ENCODE measurements around the gene ZCCHC2. TPM values are rescaled to one million over a fixed set of nuclear protein-coding genes. Genes with fewer than 3 reads are reported as not detected.

ZCCHC2 gene
- total RNA-seq, 1 experiment from 2014 or later: 20.6 TPM

- Histone ChIP-seq H3K4me3 (ENCODE audit: low read length) (no peak overlapping the region), H3K27me3 (ENCODE audit: low read length) (no peaks in the 10 kb centered on the region), H3K36me3 (ENCODE audit: insufficient read depth, low read length) (peaks cover 22% of the 10 kb centered on the region), H3K9me3 (ENCODE audit: low read length) (no peaks in the 10 kb centered on the region), H3K4me1 (ENCODE audit: low read length) (peaks cover 4% of the 10 kb centered on the region; the same call in 1 of the 2 replicates), H3K27ac (ENCODE audit: low read length) (no peak overlapping the region), H3K79me2 (ENCODE audit: low read length) (no peaks in the 10 kb centered on the region), H3K9me2 (replicated peaks; ENCODE audit: insufficient read depth, low read length) (no peaks in the 10 kb centered on the region), H2AFZ (ENCODE audit: low read length) (no peak overlapping the region), H3K4me2 (ENCODE audit: low read depth, low read length, poor library complexity, severe bottlenecking) (no peak overlapping the region), H3K9ac (ENCODE audit: low read length) (no peak overlapping the region), H4K20me1 (ENCODE audit: insufficient read depth, low read depth, low read length) (peaks cover 14% of the 10 kb centered on the region)
- no peak for DNase-seq
These were observed 65.4 kb downstream of the ZCCHC2 start for GRCh38 chr18:62588217-62588616.

GRCh38 chr18:62590799-62591590, 68.2 kb downstream of the ZCCHC2 start:
- H3K79me2 ChIP-seq (ENCODE audit: low read length): no peaks in the 10 kb centered on the region
- peaks cover 7% of the 10 kb centered on the region; the same call in 1 of the 2 replicates for H3K36me3 ChIP-seq (ENCODE audit: insufficient read depth, low read length)
- no peaks in the 10 kb centered on the region for H3K27me3 ChIP-seq (ENCODE audit: low read length)
- H3K9ac ChIP-seq (ENCODE audit: low read length): no peak overlapping the region
- no peaks in the 10 kb centered on the region for H3K9me2 ChIP-seq (replicated peaks; ENCODE audit: insufficient read depth, low read length)
- no peak overlapping the region for H3K4me2 ChIP-seq (ENCODE audit: low read depth, low read length, poor library complexity, severe bottlenecking)
- no peak overlapping the region for H3K27ac ChIP-seq (ENCODE audit: low read length)
- H4K20me1 ChIP-seq (ENCODE audit: insufficient read depth, low read depth, low read length): peaks cover under 1% of the 10 kb centered on the region; the same call in 1 of the 2 replicates
- H3K4me1 ChIP-seq (ENCODE audit: low read length): no peaks in the 10 kb centered on the region
- no peak overlapping the region for H2AFZ ChIP-seq (ENCODE audit: low read length)
- H3K4me3 ChIP-seq (ENCODE audit: low read length): no peak overlapping the region
- no peaks in the 10 kb centered on the region for H3K9me3 ChIP-seq (ENCODE audit: low read length)
- DNase-seq: no peak

- H3K36me3 ChIP-seq (ENCODE audit: insufficient read depth, low read length): no peaks in the 10 kb centered on the region
- no peak overlapping the region for H3K27ac ChIP-seq (ENCODE audit: low read length)
- H3K4me3 ChIP-seq (ENCODE audit: low read length): no peak overlapping the region
- H3K4me1 ChIP-seq (ENCODE audit: low read length): no peaks in the 10 kb centered on the region
- H3K79me2 ChIP-seq (ENCODE audit: low read length): no peaks in the 10 kb centered on the region
- H2AFZ ChIP-seq (ENCODE audit: low read length): no peak overlapping the region
- H3K27me3 ChIP-seq (ENCODE audit: low read length): no peaks in the 10 kb centered on the region
- H3K9me3 ChIP-seq (ENCODE audit: low read length): no peaks in the 10 kb centered on the region
- no peak overlapping the region for H3K9ac ChIP-seq (ENCODE audit: low read length)
- no peak for DNase-seq
- H4K20me1 ChIP-seq (ENCODE audit: insufficient read depth, low read depth, low read length): no peaks in the 10 kb centered on the region
- H3K9me2 ChIP-seq (replicated peaks; ENCODE audit: insufficient read depth, low read length): no peaks in the 10 kb centered on the region
- H3K4me2 ChIP-seq (ENCODE audit: low read depth, low read length, poor library complexity, severe bottlenecking): no peak overlapping the region
These were observed 73.5 kb downstream of the ZCCHC2 start for GRCh38 chr18:62596145-62597005.

GRCh38 chr18:62601871-62602270, 79.0 kb downstream of the ZCCHC2 start:
- H3K4me1 ChIP-seq (ENCODE audit: low read length): no peaks in the 10 kb centered on the region
- H3K4me3 ChIP-seq (ENCODE audit: low read length): no peak overlapping the region
- no peaks in the 10 kb centered on the region for H3K36me3 ChIP-seq (ENCODE audit: insufficient read depth, low read length)
- H2AFZ ChIP-seq (ENCODE audit: low read length): no peak overlapping the region
- DNase-seq: no peak
- H3K4me2 ChIP-seq (ENCODE audit: low read depth, low read length, poor library complexity, severe bottlenecking): no peak overlapping the region
- H3K27ac ChIP-seq (ENCODE audit: low read length): no peak overlapping the region
- H3K9me2 ChIP-seq (replicated peaks; ENCODE audit: insufficient read depth, low read length): no peaks in the 10 kb centered on the region
- no peak overlapping the region for H3K9ac ChIP-seq (ENCODE audit: low read length)
- H4K20me1 ChIP-seq (ENCODE audit: insufficient read depth, low read depth, low read length): no peaks in the 10 kb centered on the region
- H3K79me2 ChIP-seq (ENCODE audit: low read length): no peaks in the 10 kb centered on the region
- H3K27me3 ChIP-seq (ENCODE audit: low read length): no peaks in the 10 kb centered on the region
- H3K9me3 ChIP-seq (ENCODE audit: low read length): no peaks in the 10 kb centered on the region

- Histone ChIP-seq H3K9ac (ENCODE audit: low read length) (no peak overlapping the region), H3K9me3 (ENCODE audit: low read length) (no peaks in the 10 kb centered on the region), H3K36me3 (ENCODE audit: insufficient read depth, low read length) (no peaks in the 10 kb centered on the region), H2AFZ (ENCODE audit: low read length) (no peak overlapping the region), H3K4me3 (ENCODE audit: low read length) (no peak overlapping the region), H3K9me2 (replicated peaks; ENCODE audit: insufficient read depth, low read length) (no peaks in the 10 kb centered on the region), H3K4me1 (ENCODE audit: low read length) (no peaks in the 10 kb centered on the region), H3K27ac (ENCODE audit: low read length) (no peak overlapping the region), H3K27me3 (ENCODE audit: low read length) (no peaks in the 10 kb centered on the region), H3K4me2 (ENCODE audit: low read depth, low read length, poor library complexity, severe bottlenecking) (no peak overlapping the region), H3K79me2 (ENCODE audit: low read length) (no peaks in the 10 kb centered on the region), H4K20me1 (ENCODE audit: insufficient read depth, low read depth, low read length) (no peaks in the 10 kb centered on the region)
- no peak for DNase-seq
These were observed 79.9 kb downstream of the ZCCHC2 start for GRCh38 chr18:62602706-62603105.

- no peaks in the 10 kb centered on the region for H3K27me3 ChIP-seq (ENCODE audit: low read length)
- no peak overlapping the region for H3K27ac ChIP-seq (ENCODE audit: low read length)
- no peak for DNase-seq
- H3K4me3 ChIP-seq (ENCODE audit: low read length): no peak overlapping the region
- H3K9ac ChIP-seq (ENCODE audit: low read length): no peak overlapping the region
- H3K36me3 ChIP-seq (ENCODE audit: insufficient read depth, low read length): no peaks in the 10 kb centered on the region
- no peaks in the 10 kb centered on the region for H3K9me3 ChIP-seq (ENCODE audit: low read length)
- no peaks in the 10 kb centered on the region for H3K4me1 ChIP-seq (ENCODE audit: low read length)
- H3K4me2 ChIP-seq (ENCODE audit: low read depth, low read length, poor library complexity, severe bottlenecking): no peak overlapping the region
- H4K20me1 ChIP-seq (ENCODE audit: insufficient read depth, low read depth, low read length): no peaks in the 10 kb centered on the region
- H3K79me2 ChIP-seq (ENCODE audit: low read length): no peaks in the 10 kb centered on the region
- H3K9me2 ChIP-seq (replicated peaks; ENCODE audit: insufficient read depth, low read length): no peaks in the 10 kb centered on the region
- no peak overlapping the region for H2AFZ ChIP-seq (ENCODE audit: low read length)
These were observed 80.4 kb downstream of the ZCCHC2 start for GRCh38 chr18:62603211-62603610.

- DNase-seq: no peak
These were observed 81.2 kb downstream of the ZCCHC2 start for GRCh38 chr18:62603979-62604378.

GRCh38 chr18:62605685-62606084, 82.9 kb downstream of the ZCCHC2 start:
- DNase-seq: no peak
- Histone ChIP-seq H3K4me2 (ENCODE audit: low read depth, low read length, poor library complexity, severe bottlenecking) (no peak overlapping the region), H4K20me1 (ENCODE audit: insufficient read depth, low read depth, low read length) (no peaks in the 10 kb centered on the region), H3K9ac (ENCODE audit: low read length) (no peak overlapping the region), H3K27ac (ENCODE audit: low read length) (no peak overlapping the region), H3K9me2 (replicated peaks; ENCODE audit: insufficient read depth, low read length) (no peaks in the 10 kb centered on the region), H3K79me2 (ENCODE audit: low read length) (no peaks in the 10 kb centered on the region), H3K9me3 (ENCODE audit: low read length) (no peaks in the 10 kb centered on the region), H2AFZ (ENCODE audit: low read length) (no peak overlapping the region), H3K4me3 (ENCODE audit: low read length) (no peak overlapping the region), H3K4me1 (ENCODE audit: low read length) (no peaks in the 10 kb centered on the region), H3K27me3 (ENCODE audit: low read length) (no peaks in the 10 kb centered on the region), H3K36me3 (ENCODE audit: insufficient read depth, low read length) (no peaks in the 10 kb centered on the region)

More at GRCh38 chr18:62603979-62604378, 81.2 kb downstream of the ZCCHC2 start:
- H3K27me3 ChIP-seq (ENCODE audit: low read length): no peaks in the 10 kb centered on the region
- H3K36me3 ChIP-seq (ENCODE audit: insufficient read depth, low read length): no peaks in the 10 kb centered on the region
- no peak overlapping the region for H2AFZ ChIP-seq (ENCODE audit: low read length)
- H3K4me1 ChIP-seq (ENCODE audit: low read length): no peaks in the 10 kb centered on the region
- H3K9me3 ChIP-seq (ENCODE audit: low read length): no peaks in the 10 kb centered on the region
- H3K27ac ChIP-seq (ENCODE audit: low read length): no peak overlapping the region
- no peak overlapping the region for H3K4me2 ChIP-seq (ENCODE audit: low read depth, low read length, poor library complexity, severe bottlenecking)
- H3K79me2 ChIP-seq (ENCODE audit: low read length): no peaks in the 10 kb centered on the region
- no peaks in the 10 kb centered on the region for H4K20me1 ChIP-seq (ENCODE audit: insufficient read depth, low read depth, low read length)
- H3K4me3 ChIP-seq (ENCODE audit: low read length): no peak overlapping the region
- H3K9me2 ChIP-seq (replicated peaks; ENCODE audit: insufficient read depth, low read length): no peaks in the 10 kb centered on the region
- H3K9ac ChIP-seq (ENCODE audit: low read length): no peak overlapping the region
